A673 (cell line): Measurements from ENCODE around the gene IL24.

Source experiments
- CTCF ChIP-seq: fragments of 300-800, 200-600 bp; sonication (generic); conservative IDR thresholded peaks from 2 replicates; pipeline ENCODE4 v1.5.1; 2017; ENCODE audit warnings: low read depth, mild to moderate bottlenecking, antibody characterized with exemption, low read length, moderate library complexity, mixed read lengths
- EZH2 ChIP-seq: fragments of 200-600 bp; sonication (generic); IDR thresholded peaks from 2 replicates; pipeline ENCODE4 v1.6.1; 2017; ENCODE audit warnings: borderline replicate concordance, low read depth, mild to moderate bottlenecking, mixed read lengths, antibody characterized with exemption, low read length; ENCODE audit not compliant: poor library complexity, severe bottlenecking

GRCh38 chr1:206880314-206880713, 16.9 kb upstream of the IL24 start:
- TF ChIP-seq CTCF = no peak
- no peak for TF ChIP-seq EZH2
